ENCODE measurements around the gene TIMM17A.
"Not testable (repeated sequence)": the region's sequence is repeated elsewhere in the genome, so short reads cannot be mapped to it uniquely, and the experiment has no call there.

Gene TIMM17A

GRCh38 chr1:201940316-201940715 lies 15.0 kb upstream of the TIMM17A start:
- not testable (repeated sequence) for DNase-seq (ENCODE audit: low read depth in 2 of 2)

GRCh38 chr1:201941420-201942128 lies 13.7 kb upstream of the TIMM17A start:
- DNase-seq (ENCODE audit: low read depth in 2 of 2) = no peak

GRCh38 chr1:201942129-201942495 lies 13.2 kb upstream of the TIMM17A start:
- no peak for DNase-seq (ENCODE audit: low read depth in 2 of 2)

- no peak for DNase-seq (ENCODE audit: low read depth in 2 of 2)
Measured at GRCh38 chr1:201944002-201944401, 11.3 kb upstream of the TIMM17A start.

GRCh38 chr1:201944639-201945038 lies 10.7 kb upstream of the TIMM17A start:
- DNase-seq (ENCODE audit: low read depth in 2 of 2) = no peak

- no peak for DNase-seq (ENCODE audit: low read depth in 2 of 2)
Measured at GRCh38 chr1:201945157-201945556, 10.1 kb upstream of the TIMM17A start.

- DNase-seq (ENCODE audit: low read depth in 2 of 2) = no peak
Measured at GRCh38 chr1:201945863-201946223, 9.5 kb upstream of the TIMM17A start.

GRCh38 chr1:201946224-201946908 lies 8.9 kb upstream of the TIMM17A start, which contains the start of gene LMOD1:
Gene LMOD1 (minus strand): TSS chr1:201946548. CDS start chr1:201946340, 208 bp downstream.
- DNase-seq (ENCODE audit: low read depth in 2 of 2) = no peak

GRCh38 chr1:201947697-201948008 lies 7.7 kb upstream of the TIMM17A start:
- no peak for DNase-seq (ENCODE audit: low read depth in 2 of 2)

- no peak for DNase-seq (ENCODE audit: low read depth in 2 of 2)
Measured at GRCh38 chr1:201949491-201949890, 5.8 kb upstream of the TIMM17A start.

GRCh38 chr1:201954263-201955008 lies 867 bp upstream of the TIMM17A start:
- DNase-seq (ENCODE audit: low read depth in 2 of 2) = no peak

- DNase-seq (ENCODE audit: low read depth in 2 of 2) = no peak
Measured at GRCh38 chr1:201955729-201956143, 433 bp downstream of the TIMM17A start.

- DNase-seq (ENCODE audit: low read depth in 2 of 2) = no peak
Measured at GRCh38 chr1:201958348-201958747, 3.0 kb downstream of the TIMM17A start.

- DNase-seq (ENCODE audit: low read depth in 2 of 2) = not testable (repeated sequence)
Measured at GRCh38 chr1:201962382-201962781, 7.1 kb downstream of the TIMM17A start.

GRCh38 chr1:201964261-201964660 lies 9.0 kb downstream of the TIMM17A start:
- DNase-seq (ENCODE audit: low read depth in 2 of 2) = no peak

- DNase-seq (ENCODE audit: low read depth in 2 of 2) = no peak
Measured at GRCh38 chr1:201966171-201966570, 10.9 kb downstream of the TIMM17A start.

GRCh38 chr1:201968202-201968925 lies 13.1 kb downstream of the TIMM17A start:
- DNase-seq (ENCODE audit: low read depth in 2 of 2) = no peak

GRCh38 chr1:201970334-201971159 lies 15.2 kb downstream of the TIMM17A start:
- no peak for DNase-seq (ENCODE audit: low read depth in 2 of 2)

- DNase-seq (ENCODE audit: low read depth in 2 of 2) = peak; percentile 41 to 64
Measured at GRCh38 chr1:201982082-201982622, 26.8 kb downstream of the TIMM17A start.

- DNase-seq (ENCODE audit: low read depth in 2 of 2) = peak; percentile 14 to 39
Measured at GRCh38 chr1:201982623-201983379, 27.5 kb downstream of the TIMM17A start, which contains the start of gene RNPEP. Gene RNPEP (plus strand): TSS chr1:201982648. CDS start chr1:201982667, 19 bp downstream.
